HG02870 (cell line): ENCODE data around the gene YWHAB.
"Not testable (repeated sequence)": the region's sequence is repeated elsewhere in the genome, so short reads cannot be mapped to it uniquely, and the experiment has no call there.

Source experiments
- ATAC-seq: cut with Tn5 transposase; IDR thresholded peaks from one replicate; pipeline ENCODE4 v1.9.1; 2021; ENCODE audit warnings: mild to moderate bottlenecking, moderate library complexity; ENCODE audit not compliant: unreplicated experiment

The YWHAB gene

DNA sequence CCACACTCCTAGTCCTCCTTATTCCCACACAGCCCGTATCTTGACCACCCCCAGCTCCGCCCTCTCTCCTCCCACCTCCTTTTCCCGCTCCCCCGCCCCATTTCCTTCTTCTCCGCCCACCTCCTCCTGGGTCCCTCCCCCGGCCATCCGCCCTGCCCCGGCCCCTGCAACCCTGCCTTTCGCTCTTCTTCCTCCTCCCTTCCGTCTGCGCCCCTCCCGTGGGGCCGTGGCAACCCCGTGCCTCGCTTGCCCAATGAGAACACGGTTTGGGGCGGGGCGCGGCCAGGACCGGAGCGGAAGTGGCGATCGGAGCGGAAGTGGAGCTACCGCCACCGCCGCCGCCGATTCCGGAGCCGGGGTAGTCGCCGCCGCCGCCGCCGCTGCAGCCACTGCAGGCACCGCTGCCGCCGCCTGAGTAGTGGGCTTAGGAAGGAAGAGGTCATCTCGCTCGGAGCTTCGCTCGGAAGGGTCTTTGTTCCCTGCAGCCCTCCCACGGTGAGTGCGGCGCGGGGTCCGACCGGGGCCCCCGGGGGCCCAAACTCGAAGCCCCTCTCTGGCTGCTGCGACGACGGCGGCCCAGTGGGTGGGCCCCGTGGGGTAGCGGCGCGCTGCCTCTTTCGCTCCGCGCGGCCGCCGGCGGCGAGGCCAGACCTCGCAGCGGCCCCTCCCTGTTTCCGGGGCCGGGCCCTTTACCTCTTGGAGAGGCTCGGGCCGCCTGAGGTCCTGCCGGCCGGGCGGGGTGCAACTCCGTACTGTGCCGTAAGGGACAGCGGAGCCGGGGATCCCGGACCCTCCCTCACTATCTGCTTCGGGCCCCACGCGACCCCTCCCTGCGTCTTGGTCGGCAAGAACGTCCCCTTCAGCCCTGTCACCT lies at the start of gene YWHAB:
Gene YWHAB, plus strand, starts transcription at position 314 of the 874 bp plus-strand sequence. CDS start 15,829 bp downstream, outside the sequence.
- ATAC-seq: peak; percentile 89

DNA sequence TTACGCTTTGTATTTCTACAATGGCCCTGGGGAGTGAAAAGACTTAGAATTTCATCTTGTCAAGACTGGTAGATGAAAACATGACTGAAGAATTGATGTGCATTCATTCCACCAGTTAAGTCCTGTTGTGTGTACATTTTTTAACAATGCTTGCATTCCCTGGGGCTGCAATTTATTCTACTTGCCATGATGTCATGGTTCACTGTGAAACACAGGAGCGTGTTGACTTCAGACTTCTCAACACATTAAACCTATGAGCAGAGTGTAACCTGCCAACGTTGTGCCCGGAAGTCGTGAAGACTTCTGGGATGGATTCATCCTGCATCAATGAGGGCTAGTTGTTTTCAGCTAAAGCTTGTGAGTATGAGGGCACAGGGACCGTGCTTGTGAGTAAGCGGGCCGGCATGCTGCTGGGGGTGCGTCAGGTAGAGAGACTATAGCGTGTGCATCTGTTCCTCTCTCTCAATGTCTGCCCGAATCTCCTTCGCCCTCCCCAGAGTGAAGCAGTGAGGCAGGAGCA lies 48.8 kb upstream of the YWHAB start:
- no peak for ATAC-seq

DNA sequence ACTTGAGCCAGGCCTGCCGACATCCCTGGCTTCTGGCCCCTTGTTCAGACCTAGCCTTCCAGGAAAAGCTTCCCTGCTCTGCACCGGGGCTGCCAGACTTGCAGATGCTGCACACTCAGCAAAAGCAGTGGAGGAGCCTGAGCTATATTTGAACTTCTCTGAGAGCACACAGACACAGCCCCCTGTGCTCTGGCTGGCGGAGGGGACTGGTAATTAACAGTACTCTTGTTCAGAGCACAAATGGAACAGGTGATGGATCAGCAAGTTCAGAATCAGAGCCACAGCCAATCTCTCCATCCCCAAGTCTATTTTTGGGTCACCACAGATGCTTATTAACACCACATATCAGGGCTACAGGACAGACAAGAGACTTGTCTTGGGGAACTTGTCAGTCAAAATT lies 47.6 kb upstream of the YWHAB start:
- no peak for ATAC-seq

DNA sequence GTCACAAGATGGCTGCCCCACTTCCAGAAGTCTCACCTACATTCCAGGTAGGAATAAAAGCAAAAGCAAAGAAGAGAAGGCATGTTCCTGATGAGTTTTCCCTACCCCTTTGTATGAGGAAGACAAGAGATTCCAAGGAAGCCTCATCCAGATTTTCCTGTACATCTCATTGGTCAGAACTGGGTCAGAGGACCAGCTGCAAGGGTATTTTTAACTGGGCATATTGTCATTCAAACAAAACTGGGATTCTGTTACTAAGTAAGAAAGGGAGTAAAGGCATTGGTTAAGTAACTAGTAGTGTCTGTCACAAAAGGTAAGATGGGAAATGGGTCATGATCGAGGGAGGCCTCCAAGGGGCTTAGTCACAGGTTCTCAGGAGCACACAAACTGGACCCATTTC lies 47.0 kb upstream of the YWHAB start:
- no peak for ATAC-seq

DNA sequence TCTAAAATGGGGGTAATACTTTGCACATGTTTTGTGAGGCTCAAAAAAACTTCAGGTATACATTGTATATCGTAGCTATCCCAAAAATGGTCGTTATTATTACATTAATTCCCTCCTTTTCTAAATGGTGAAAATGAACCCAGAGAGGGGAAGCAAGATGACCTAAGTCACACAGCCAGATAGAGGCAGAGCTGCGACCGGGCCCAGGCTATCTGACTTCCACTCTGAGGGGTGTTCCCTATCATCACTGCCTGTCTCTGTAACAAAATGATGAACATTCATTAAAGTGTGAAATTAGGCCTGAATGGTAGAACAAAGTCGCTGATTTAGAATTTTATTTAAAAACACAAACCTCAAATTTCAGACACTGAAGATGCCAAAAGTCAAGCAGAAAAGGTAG lies 46.0 kb upstream of the YWHAB start:
- no peak for ATAC-seq

DNA sequence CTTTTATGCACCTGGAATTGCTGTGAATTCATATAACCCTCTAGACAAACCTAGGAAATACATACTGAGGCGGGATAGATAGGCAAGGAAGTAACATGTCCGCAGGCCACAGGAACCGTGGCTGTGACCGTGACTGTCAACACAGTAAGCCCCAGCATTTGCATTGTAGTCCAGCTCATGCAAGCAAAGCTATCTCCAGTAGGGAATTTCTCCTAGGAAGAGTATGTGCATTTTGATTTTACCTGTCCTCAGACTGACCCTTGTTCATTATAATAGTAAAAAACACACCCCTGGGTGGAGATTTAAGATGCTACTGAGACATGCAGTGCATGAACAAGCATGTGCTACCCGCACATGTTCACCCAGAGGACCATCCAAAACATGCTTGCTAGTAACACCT lies 44.7 kb upstream of the YWHAB start:
- no peak for ATAC-seq

DNA sequence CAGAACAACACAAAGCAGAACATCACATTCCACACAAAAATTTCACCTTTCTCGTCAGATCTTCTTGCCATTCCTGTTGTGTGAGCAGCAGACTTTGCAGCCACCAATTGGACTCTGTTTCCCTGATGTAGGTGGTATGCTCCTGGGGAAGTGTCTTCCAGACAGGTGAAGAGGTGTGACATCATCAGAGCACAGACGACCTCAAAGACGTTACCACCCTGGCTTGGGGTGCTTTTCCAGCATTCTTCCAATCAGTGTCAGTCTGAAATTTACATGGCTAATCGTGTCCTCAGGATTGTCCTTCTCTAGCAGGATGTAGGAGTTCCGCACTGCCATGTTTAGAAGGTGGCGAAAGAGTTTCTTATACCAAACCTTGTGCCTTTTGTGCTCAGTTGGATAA lies 43.5 kb upstream of the YWHAB start:
- ATAC-seq: no peak

DNA sequence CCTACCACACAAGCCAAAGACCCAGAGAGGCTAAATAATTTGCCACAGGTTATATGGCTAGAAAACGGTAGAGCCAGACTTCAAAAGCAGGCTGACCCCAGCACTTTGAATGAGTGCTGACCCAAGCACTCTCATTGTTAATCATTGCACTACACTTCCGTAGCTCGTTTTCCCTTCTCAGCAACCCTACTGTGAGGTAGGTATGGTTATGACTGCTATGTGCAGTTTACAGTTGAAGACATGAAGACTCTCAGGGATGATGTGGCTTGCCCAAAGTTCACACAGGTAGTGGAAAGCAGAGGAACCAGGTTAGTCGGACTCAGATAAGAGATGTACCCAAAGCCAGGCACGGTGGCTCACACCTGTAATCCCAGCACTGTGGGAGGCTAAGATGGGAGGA lies 41.6 kb upstream of the YWHAB start:
- ATAC-seq: no peak

DNA sequence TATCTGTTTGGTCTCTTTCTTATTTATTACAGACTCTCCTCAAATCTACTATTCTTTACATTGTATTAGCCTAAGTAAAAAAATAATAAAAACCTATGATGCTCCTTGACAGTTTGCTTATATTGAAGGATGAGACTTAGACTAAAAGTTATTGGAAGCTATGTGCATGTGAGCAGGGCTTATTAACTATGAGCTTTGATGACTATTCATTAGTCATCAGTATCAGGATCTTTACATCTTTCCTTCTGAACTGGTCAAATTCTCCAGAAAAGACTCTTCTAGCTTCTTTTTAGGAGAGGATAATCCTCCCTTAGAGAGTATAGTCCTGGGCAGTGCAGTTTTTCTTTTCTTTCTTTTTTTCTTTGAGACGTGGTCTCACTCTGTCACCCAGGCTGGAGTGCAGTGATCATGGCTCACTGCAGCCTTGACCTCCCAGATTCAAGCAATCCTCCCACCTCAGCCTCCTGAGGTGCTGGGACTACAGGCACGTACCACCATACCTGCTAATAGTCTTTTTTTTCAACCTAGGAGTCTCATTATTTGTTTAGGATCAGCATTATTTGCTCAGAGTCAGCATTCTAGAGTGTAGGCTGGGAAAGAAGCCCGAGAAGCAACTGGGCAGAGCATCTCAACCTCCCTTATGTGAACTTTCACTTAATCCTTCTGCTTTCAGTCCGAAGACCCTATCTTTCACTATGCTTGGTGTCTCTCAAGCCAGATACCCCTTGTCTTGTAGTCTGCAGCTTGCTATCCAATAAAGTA lies 37.1 kb upstream of the YWHAB start:
- no peak for ATAC-seq

DNA sequence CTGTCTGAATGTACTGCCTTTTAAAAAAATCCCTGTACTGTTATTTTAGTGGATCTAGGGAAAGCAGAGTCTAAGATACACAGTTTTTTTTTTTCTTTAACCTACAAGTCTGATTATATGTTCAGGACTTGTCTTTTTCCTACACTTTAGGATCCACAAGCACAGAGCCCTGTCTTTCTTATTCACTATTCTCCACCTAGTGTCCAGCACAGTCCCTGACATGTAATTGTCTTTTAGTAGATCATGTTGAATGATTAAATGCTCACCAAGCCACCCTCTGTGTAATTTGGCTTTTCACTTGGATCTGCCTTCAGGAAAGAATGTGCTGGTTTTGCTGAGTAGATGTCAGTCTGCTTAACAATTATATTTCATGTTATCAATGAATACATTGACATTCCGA lies 35.8 kb upstream of the YWHAB start:
- ATAC-seq: no peak

DNA sequence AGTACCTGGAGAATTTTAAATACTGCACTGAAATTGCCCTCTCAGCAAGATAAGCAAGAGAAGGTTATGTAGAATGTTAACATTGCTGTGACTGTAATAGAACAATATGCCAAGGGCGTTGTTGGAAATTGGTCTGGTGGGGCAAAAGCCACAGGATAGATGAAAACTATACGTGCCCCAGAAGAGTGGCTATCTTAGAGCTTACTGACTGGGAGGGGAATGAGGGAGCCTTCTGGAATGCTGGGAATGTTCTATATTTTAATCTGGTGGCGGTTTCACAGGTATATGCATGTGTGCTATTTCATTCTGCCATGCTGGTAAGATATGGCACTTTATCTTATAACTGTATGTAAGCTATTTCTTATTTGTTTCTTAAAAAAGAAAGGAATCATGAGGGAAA lies 35.2 kb upstream of the YWHAB start:
- no peak for ATAC-seq

DNA sequence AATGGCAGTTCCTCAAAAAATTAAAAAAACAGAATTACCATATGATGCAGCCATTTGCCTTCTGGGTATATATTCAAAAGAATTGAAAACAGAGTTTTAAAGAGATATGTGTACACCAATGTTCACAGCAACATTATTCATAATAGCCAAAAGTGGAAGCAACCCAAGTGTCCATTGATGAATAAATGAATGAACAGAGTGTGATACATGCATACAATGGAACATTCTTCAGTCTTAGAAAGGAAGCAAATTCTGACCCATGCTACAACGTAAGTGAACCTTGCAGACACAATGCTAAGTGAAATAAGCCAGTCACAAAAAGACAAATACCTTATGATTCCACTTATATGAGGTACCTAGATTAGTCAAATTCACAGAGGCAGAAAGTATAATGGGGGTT lies 34.7 kb upstream of the YWHAB start:
- no peak for ATAC-seq

DNA sequence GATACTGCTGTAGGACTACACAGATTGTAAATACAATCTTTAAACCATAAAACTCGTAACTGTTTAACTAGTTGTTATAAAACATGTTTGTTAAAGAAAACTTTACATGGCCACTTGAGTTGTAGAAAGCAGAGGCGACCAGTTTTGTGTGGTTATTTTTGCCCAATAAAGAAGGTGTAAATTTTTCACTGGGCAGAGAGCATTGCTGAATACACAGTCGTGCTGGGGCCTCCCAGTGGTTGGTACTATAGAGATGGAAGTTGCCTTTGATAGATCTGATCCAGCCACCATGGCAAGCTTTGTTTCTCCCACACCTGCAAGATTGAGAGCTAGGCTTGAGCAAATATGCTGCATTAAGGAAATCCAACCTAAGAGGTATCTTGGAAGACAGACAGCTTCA lies 34.0 kb upstream of the YWHAB start:
- ATAC-seq: no peak

DNA sequence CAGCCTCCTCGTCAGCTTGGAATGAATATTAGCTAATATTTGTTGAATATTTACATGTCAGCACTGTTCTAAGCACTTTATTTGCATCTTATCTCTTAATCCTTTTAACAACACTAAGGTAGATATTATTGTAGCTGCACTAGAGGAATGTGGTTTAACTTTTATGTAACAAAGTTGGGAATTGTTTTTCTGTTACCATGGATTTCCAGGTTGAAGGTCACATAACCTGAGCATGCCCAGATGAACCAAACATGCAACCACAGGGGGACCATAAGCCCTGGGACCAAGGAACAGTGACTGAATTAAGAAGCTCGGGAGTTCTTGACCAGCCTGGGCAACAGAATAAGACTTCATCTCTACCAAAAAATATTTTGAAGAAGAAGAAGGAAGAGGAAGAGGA lies 29.1 kb upstream of the YWHAB start:
- ATAC-seq: no peak

DNA sequence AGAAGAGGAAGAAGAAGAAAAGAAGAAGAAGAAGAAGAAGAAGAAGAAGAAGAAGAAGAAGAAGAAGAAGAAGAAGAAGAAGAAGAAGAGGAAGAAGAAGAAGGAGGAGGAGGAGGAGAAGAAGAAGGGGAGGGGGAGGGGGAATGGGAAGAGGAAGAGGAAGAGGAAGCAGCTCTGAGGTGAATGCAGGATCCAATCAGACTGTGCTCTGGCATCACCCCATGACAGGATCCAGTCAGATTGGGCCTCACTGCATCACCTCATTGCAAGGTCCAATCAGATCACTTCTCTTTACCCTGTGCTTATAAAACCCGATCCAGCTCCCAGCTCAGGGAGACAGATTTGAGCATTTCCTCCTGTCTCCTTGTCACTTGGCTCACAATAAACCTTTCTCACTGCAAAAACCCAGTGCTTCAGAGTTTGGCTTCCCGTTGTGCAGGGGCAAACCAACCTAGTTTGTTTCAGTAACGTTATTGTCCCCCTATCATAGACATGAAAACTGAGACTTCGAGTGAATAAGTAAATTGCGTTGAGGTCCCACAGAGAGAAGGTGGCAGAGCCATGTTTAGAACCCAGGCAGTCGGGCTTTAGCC lies 28.6 kb upstream of the YWHAB start:
- no peak for ATAC-seq

DNA sequence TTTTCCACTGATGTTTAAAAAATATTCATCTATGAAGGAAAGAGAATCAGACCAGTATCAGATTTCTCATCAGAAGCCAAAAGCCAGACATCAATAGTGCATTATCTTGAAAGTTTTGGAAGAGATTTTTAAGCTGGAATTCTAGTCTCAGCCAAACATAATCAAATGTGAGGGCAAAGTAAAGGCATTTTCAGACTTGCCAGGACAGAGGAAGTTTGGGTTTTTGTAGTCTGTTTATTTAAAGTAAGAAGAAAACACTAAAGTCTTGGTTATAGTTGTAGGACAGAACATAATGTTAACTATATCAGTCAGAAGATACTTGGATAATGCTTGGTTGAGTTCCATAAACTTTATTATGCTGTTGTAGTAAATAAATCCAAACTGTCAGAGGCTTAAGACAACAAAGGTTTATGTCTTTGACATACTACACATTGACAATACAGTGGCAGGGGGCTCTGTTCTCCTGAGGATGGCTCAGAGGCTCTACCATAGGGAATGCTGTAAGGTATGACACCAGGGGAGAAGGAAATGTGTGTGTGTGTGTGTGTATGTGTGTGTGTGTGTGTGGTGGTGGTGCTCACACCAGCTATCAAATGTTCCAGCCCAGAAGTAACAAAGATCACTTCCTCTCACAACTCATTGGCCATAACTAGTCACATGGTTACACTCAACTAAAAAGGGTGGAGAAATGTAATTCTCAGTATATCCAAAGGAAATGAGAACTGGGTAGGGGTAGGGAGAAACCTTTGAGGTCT lies 26.7 kb upstream of the YWHAB start:
- ATAC-seq: no peak

DNA sequence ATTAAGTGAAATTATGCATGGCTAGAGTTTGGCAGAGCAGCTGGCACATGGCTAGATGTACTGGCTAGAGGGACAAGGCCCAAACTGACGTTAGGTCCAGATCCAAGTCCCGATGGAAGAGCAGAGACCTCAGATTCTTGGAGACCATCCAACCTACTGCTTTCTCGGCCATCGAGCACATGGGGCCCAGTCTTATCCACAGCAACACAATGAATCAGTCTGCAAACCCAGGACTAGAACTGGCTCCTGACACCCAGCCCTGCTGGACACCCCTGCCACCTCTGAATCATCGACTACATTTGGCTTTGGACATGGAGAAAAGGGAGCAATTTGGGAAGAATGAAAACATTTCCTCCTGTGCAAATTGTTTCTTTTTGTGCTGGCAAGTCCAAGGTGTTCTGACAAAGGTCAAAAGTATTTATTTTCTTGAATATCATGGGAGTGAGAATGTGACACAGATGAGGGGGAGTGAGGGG lies 23.9 kb upstream of the YWHAB start:
- no peak for ATAC-seq

DNA sequence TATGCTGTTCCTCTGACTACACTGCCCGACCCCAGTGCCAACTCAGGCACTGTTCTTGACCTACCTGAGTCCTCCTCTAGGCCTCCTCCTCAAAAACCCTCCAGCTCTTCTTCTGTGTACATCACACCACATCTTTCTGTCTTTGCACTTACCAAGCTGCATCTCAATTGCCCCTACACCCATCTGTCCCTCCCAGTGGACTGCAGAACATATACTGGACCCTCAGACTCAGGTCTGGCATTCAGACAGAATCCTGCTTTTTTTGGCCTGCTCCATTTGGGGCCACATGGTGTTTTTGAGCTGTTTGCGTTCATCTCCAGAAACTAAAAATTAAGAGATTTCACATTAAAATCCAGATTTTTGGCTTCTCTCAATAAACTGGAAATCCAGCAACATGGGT lies 23.2 kb upstream of the YWHAB start:
- ATAC-seq: no peak

DNA sequence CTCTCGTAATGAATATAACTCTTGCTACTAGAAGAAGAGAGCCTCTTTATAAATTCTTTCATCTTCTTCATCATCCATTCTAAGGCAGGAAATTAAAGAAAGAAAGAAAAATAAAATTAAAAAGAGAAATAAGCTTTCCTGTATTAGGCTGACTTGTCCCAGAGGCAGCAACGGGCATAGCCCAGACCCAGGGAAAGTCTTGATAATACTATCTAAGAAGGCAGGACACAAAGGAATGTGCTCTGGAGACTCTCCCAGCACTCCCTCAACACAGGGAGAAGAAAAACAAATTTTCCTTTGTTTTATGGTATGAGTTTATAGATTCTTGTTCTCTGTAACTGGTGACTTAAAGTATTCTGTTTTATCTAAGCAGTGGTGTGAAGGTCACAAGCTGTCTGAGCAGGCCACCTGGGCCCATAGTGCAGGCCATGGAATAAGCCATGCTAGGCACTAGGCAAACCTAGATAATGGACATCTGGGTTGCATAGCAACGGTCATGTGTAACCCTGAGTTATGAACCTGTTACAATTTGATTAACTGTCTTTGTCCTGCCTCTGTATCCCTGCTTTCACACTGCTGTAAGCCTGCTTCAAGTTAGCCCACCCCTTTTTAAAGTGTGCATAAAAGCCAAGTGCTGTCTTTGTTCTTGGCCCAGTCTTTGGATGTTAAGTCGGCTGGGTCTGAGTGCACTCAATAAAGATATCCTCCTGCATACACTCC lies 22.0 kb upstream of the YWHAB start:
- not testable (repeated sequence) for ATAC-seq

DNA sequence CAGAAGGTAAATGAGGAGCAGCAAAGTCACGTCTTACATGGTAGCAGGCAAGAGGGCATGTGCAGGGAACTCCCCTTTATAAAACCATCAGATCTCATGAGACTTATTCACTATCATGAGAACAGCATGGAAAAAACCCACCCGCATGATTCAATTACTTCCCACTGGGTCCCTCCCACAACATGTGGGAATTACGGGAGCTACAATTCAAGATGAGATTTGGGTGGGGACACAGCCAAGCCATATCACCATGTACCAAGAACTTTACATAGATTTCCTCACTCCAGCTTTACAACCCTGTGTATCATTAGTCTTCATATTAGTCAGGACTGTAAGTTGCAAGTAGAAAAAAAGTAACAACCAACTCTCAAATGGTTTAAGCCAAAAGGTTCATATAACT lies 21.0 kb upstream of the YWHAB start:
- ATAC-seq: not testable (repeated sequence)
